K562 (cell line): ENCODE results near the gene PRSS21. TPM values are rescaled to one million over a fixed set of nuclear protein-coding genes. Genes with fewer than 3 reads are reported as not detected.
A peak's percentile ranks its signal among the peaks of the same experiment; 100 is the strongest.

Experiments
- ATAC-seq: fragments of 200-7000 bp; cut with Tn5 transposase; 3 replicates; pipeline ENCODE4 v1.9.1; 2020; ENCODE audit warnings: moderate library complexity
- BruUV-seq: library from RNA; stranded (reverse); fragments of 400-500 nt; replicated peaks from 2 replicates; lab custom pipeline; 2021; lab: Mats Ljungman, UMichigan
- CTCF ChIA-PET: fragments of 300-600 bp; formaldehyde crosslinking; extraction: SDS; loops from one replicate; lab custom pipeline; 2021; ENCODE audit warnings: low intra/inter-chr PET ratio; lab: Yijun Ruan, JAX
- POLR2A ChIA-PET: fragments of 300-600, 350-650 bp; sonication (Branson Sonifier 250); formaldehyde crosslinking; extraction: SDS; loops from one replicate; lab custom pipeline; 2021; ENCODE audit warnings: antibody characterized with exemption, inconsistent platforms; lab: Yijun Ruan, JAX
- DNase-seq, 4 experiments: peaks; one replicate each; pipeline versions ENCODE4 v3.0.0 to v3.0.0-alpha.2; 2011 to 2018; ENCODE audit warnings: low spot score in 3 of 4, mixed read lengths in 3 of 4; ENCODE audit errors: extremely low read depth in 1 of 4
- FAIRE-seq: peaks from 2 replicates; lab custom pipeline; 2011; peaks lifted over from hg19 to GRCh38; lab: Jason Lieb, UNC
- H2AFZ ChIP-seq: 2 replicates; pipeline ENCODE4 v1.6.0; 2011; ENCODE audit warnings: low read depth, low read length, control low read depth, inconsistent platforms
- H3K27ac ChIP-seq: fragments of 200-600 bp; 3 replicates; pipeline ENCODE4 v1.8.0; 2011; ENCODE audit warnings: low read depth, mild to moderate bottlenecking, control low read depth, inconsistent platforms, low read length, moderate library complexity, mixed read lengths; ENCODE audit errors: extremely low read depth
- H3K27me3 ChIP-seq, 2 experiments: fragments of 300-600 bp in 1 of 2; 2 replicates in 1 of 2; 3 replicates in 1 of 2; pipeline versions ENCODE4 v1.6.0 to v1.8.0; 2011; ENCODE audit warnings: inconsistent platforms in 2 of 2, low read length in 2 of 2, mild to moderate bottlenecking in 1 of 2, mixed read lengths in 1 of 2, moderate library complexity in 1 of 2; ENCODE audit not compliant: control insufficient read depth in 2 of 2, insufficient read depth in 2 of 2
- H3K36me3 ChIP-seq: fragments of 300-600 bp; 3 replicates; pipeline ENCODE4 v1.8.0; 2011; ENCODE audit warnings: mild to moderate bottlenecking, low read length, inconsistent platforms; ENCODE audit not compliant: control insufficient read depth, insufficient read depth
- H3K4me1 ChIP-seq, 2 experiments: fragments of 200-600 bp in 1 of 2; replicated peaks in 1 of 2; 2 replicates in 1 of 2; 3 replicates in 1 of 2; pipeline versions ENCODE4 v1.5.1 to v1.8.0; 2011; ENCODE audit warnings: inconsistent platforms in 2 of 2, low read length in 2 of 2, mild to moderate bottlenecking in 1 of 2, mixed read lengths in 1 of 2, moderate library complexity in 1 of 2; ENCODE audit not compliant: control insufficient read depth in 2 of 2, insufficient read depth in 2 of 2
- H3K4me2 ChIP-seq: 2 replicates; pipeline ENCODE4 v1.6.1; 2011; ENCODE audit warnings: low read length, control low read depth, inconsistent platforms, mixed read lengths; ENCODE audit not compliant: insufficient read depth
- H3K4me3 ChIP-seq: fragments of 200-600 bp; sonication (generic), shearing (Covaris generic); 2 replicates; pipeline ENCODE4 v1.5.1; 2016; ENCODE audit warnings: control low read depth, inconsistent platforms
- H3K79me2 ChIP-seq: fragments of 200-600 bp; 3 replicates; pipeline ENCODE4 v1.8.0; 2011; ENCODE audit warnings: low read length, inconsistent platforms; ENCODE audit not compliant: control insufficient read depth, insufficient read depth
- H3K9ac ChIP-seq, 2 experiments: 2 replicates each; pipeline versions ENCODE4 v1.6.0 to v1.6.1; 2011; ENCODE audit warnings: low read depth in 2 of 2, low read length in 2 of 2, control low read depth in 1 of 2, inconsistent platforms in 1 of 2, mild to moderate bottlenecking in 1 of 2, mixed read lengths in 1 of 2; ENCODE audit not compliant: insufficient read depth in 1 of 2
- H3K9me1 ChIP-seq: one replicate; pipeline ENCODE4 v1.6.0; 2011; ENCODE audit warnings: inconsistent platforms, mild to moderate bottlenecking, low read length, moderate library complexity; ENCODE audit not compliant: control insufficient read depth, insufficient read depth
- H3K9me3 ChIP-seq: replicated peaks from 2 replicates; pipeline ENCODE4 v1.5.1; 2011; ENCODE audit warnings: low read depth, low read length, inconsistent platforms; ENCODE audit not compliant: control insufficient read depth, insufficient read depth
- H4K20me1 ChIP-seq: replicated peaks from 2 replicates; pipeline ENCODE4 v1.6.1; 2011; ENCODE audit warnings: low read length, inconsistent platforms, mixed read lengths; ENCODE audit not compliant: control insufficient read depth, insufficient read depth
- CBX5 ChIP-seq: IDR thresholded peaks from 2 replicates; pipeline ENCODE4 v1.6.1; 2014; ENCODE audit warnings: low read depth, borderline replicate concordance
- CEBPG ChIP-seq, 3 experiments: fragments of 200-800 bp in 1 of 3; sonication (Bioruptor generic) in 1 of 3; sonication (generic) in 1 of 3; formaldehyde crosslinking in 1 of 3; IDR thresholded peaks in 2 of 3; conservative IDR thresholded peaks in 1 of 3; 2 replicates each; pipeline versions ENCODE4 v1.6.1 to v1.8.0; 2016 to 2022; ENCODE audit warnings: missing compliant biosample characterization in 2 of 3, missing genetic modification characterization in 2 of 3, mild to moderate bottlenecking in 1 of 3, missing genetic modification reagents in 1 of 3
- CTBP1 ChIP-seq: fragments of 450-650 bp; IDR thresholded peaks from 2 replicates; pipeline ENCODE4 v1.6.1; 2016; ENCODE audit warnings: borderline replicate concordance
- ELF2 ChIP-seq: fragments of 250-450 bp; sonication (Bioruptor Pico); IDR thresholded peaks from 2 replicates; pipeline ENCODE4 v1.5.0; 2021; ENCODE audit warnings: mild to moderate bottlenecking
- FOXJ3 ChIP-seq: sonication (generic); formaldehyde crosslinking; IDR thresholded peaks from 2 replicates; pipeline ENCODE4 v1.4.0; 2020; ENCODE audit warnings: mild to moderate bottlenecking, missing genetic modification reagents
- HNRNPK ChIP-seq: fragments of 200-400 bp; formaldehyde crosslinking; IDR thresholded peaks from one replicate; pipeline ENCODE4 v1.6.1; 2018; ENCODE audit warnings: mild to moderate bottlenecking, low read depth, low read length; ENCODE audit not compliant: poor library complexity, severe bottlenecking
- MED1 ChIP-seq: sonication (generic); formaldehyde crosslinking; IDR thresholded peaks from 2 replicates; pipeline ENCODE4 v1.8.1; 2023; ENCODE audit warnings: missing genetic modification reagents, borderline replicate concordance
- RBM14 ChIP-seq: fragments of 200-400 bp; formaldehyde crosslinking; IDR thresholded peaks from 2 replicates; pipeline ENCODE4 v1.6.1; 2018; ENCODE audit warnings: low read depth, mild to moderate bottlenecking, low read length, moderate library complexity, borderline replicate concordance; ENCODE audit not compliant: insufficient read depth
- ZBTB1 ChIP-seq: sonication (generic); formaldehyde crosslinking; IDR thresholded peaks from 2 replicates; pipeline ENCODE4 v1.8.1; 2023; ENCODE audit warnings: missing genetic modification reagents, low read depth, mild to moderate bottlenecking, borderline replicate concordance
- WGBS: fragments of 100-300 bp; shearing (Covaris generic); methylation state at CpG from one replicate; pipeline ENCODE4 v1.1.6; 2016; ENCODE audit warnings: low coverage, mixed read lengths; ENCODE audit not compliant: insufficient coverage; ENCODE audit errors: missing lambda C conversion rate; 5-methylcytosine and 5-hydroxymethylcytosine counted together
- in situ Hi-C: fragments of 300-500 bp; cut with MboI; formaldehyde crosslinking; loops from 4 replicates; pipeline ENCODE4 v1.15.0; 2018; ENCODE audit warnings: inconsistent platforms, mixed read lengths
- intact Hi-C: fragments of 100-400 bp; cut with micrococcal nuclease; formaldehyde crosslinking; loops from 2 replicates; pipeline ENCODE4 v1.14.2; 2022
- polyA plus RNA-seq, 8 experiments: library from polyadenylated mRNA; depleted of rRNA in 4 of 8; stranded (reverse) in 5 of 8; unstranded in 3 of 8; fragments of >200 nt; fragmentation: Nextera tagmentation in 2 of 8; fragmentation: Illumina TruSeq in 1 of 8; extraction: Ambion mirVana in 2 of 8; extraction: Trizol in 1 of 8; gene quantifications; 2 replicates each; pipeline versions ENCODE4 v1.2.1 to v1.2.3, GENCODE V29; 2011 to 2014; ENCODE audit warnings: inconsistent platforms in 1 of 8, missing spikeins in 1 of 8
- total RNA-seq, 7 experiments: library from RNA; depleted of rRNA in 6 of 7; stranded (reverse); fragments of >200 nt in 6 of 7; fragmentation: Illumina TruSeq in 2 of 7; extraction: Trizol in 2 of 7; gene quantifications; 2 replicates each; pipeline versions ENCODE4 v1.2.1 to v1.2.3, GENCODE V29; 2011 to 2021; ENCODE audit warnings: low replicate concordance in 1 of 7
- TF ChIP-seq, protein P1 (sequence below), 2 experiments: fragments of 450-650 bp; IDR thresholded peaks; 2 replicates each; pipeline ENCODE4 v1.6.1; 2016; ENCODE audit warnings: mild to moderate bottlenecking in 2 of 2, borderline replicate concordance in 1 of 2, low read depth in 1 of 2, moderate library complexity in 1 of 2
- TF ChIP-seq, protein P2 (sequence below): fragments of 450-650 bp; IDR thresholded peaks from 2 replicates; pipeline ENCODE4 v1.6.1; 2014; ENCODE audit warnings: low read depth, mild to moderate bottlenecking, moderate library complexity, borderline replicate concordance

The PRSS21 gene
- total and polyA plus RNA-seq, 9 of the 15 experiments (the other 6 are each of a cell fraction or from before 2014, with no cell fraction given), result 12.1 to 121 (median 61.3) TPM

DNA sequence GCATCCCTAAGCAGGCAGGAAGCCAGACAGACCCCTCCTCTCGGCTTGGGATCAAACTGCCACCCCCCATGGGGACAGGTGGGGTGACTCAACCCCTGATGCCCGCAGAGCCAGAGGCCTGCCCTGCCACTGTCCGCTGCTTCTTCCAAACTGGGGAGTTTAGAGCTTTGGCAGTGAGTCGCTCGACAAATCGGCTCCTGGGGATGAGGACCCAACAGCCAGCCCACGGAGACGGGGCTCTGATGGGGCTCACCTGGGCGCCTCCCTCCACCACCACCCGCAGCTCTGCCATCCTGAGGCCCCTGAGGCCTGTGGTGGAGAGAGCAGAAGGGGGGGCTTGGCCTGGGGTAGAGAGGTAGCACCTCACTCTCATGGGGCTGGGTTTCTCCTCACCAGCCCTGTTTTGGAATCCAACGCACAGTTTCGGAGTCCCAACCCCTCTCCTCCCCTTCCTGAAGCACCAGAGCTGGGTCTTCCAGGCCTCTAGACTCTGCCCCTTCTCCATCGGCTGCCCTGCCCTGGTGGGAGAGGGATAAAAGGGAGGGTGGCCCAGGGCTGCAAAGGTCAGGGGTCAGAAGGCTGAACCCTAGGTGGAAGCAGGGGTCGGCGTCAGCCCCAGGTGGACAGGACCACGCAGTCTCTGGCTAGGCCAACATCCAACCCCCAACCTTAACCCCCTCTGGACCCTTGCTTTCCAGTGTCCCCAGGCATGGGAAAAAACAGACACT, 35.1 kb downstream of the PRSS21 start:
- DNase-seq (no peak), FAIRE-seq (no peak), ATAC-seq (no peak)
- H3K4me3 ChIP-seq, result no peak overlapping the region
- CTCF ChIA-PET, result no interaction called here
- BruUV-seq, result no TSS peak
- peaks cover 7 to 45% of the 10 kb centered on the region in 2 experiments; a peak in 3 of 5 replicates for H3K4me1 ChIP-seq
- H4K20me1 ChIP-seq, result no peaks in the 10 kb centered on the region
- peaks cover 7 to 12% of the 10 kb centered on the region in 2 experiments; a peak in 3 of 5 replicates for H3K27me3 ChIP-seq
- no peak overlapping the region for H3K9ac ChIP-seq
- H2AFZ ChIP-seq, result peak overlapping the region; percentile 39; the same call in 1 of the 2 replicates
- POLR2A ChIA-PET, result no interaction called here
- intact Hi-C loops, result no loop called here
- no peak overlapping the region for H3K4me2 ChIP-seq
- WGBS, result 49% methylated on average over 6 of the region's 16 CpGs
- H3K9me1 ChIP-seq, result no peaks in the 10 kb centered on the region
- no peaks in the 10 kb centered on the region for H3K36me3 ChIP-seq
- peaks cover 7% of the 10 kb centered on the region for H3K9me3 ChIP-seq
- H3K79me2 ChIP-seq, result no peaks in the 10 kb centered on the region
- in situ Hi-C loops, result no loop called here
- no peak overlapping the region for H3K27ac ChIP-seq
- TF ChIP-seq ELF2 (CRISPR knock-in tag) (no peak), ZBTB1 (CRISPR knock-in tag) (no peak), FOXJ3 (CRISPR knock-in tag) (no peak), MED1 (CRISPR knock-in tag) (no peak), CEBPG (CRISPR knock-in tag; IDR thresholded peaks at IDR 0.05) (no peak), CEBPG (tag; conservative IDR thresholded peaks at IDR 0.05 in 1 of 2, IDR thresholded peaks at IDR 0.05 in 1 of 2) (no peak), CTBP1 (no peak), HNRNPK (no peak), RBM14 (no peak), CBX5 (no peak)
- TF ChIP-seq, protein P1, sequence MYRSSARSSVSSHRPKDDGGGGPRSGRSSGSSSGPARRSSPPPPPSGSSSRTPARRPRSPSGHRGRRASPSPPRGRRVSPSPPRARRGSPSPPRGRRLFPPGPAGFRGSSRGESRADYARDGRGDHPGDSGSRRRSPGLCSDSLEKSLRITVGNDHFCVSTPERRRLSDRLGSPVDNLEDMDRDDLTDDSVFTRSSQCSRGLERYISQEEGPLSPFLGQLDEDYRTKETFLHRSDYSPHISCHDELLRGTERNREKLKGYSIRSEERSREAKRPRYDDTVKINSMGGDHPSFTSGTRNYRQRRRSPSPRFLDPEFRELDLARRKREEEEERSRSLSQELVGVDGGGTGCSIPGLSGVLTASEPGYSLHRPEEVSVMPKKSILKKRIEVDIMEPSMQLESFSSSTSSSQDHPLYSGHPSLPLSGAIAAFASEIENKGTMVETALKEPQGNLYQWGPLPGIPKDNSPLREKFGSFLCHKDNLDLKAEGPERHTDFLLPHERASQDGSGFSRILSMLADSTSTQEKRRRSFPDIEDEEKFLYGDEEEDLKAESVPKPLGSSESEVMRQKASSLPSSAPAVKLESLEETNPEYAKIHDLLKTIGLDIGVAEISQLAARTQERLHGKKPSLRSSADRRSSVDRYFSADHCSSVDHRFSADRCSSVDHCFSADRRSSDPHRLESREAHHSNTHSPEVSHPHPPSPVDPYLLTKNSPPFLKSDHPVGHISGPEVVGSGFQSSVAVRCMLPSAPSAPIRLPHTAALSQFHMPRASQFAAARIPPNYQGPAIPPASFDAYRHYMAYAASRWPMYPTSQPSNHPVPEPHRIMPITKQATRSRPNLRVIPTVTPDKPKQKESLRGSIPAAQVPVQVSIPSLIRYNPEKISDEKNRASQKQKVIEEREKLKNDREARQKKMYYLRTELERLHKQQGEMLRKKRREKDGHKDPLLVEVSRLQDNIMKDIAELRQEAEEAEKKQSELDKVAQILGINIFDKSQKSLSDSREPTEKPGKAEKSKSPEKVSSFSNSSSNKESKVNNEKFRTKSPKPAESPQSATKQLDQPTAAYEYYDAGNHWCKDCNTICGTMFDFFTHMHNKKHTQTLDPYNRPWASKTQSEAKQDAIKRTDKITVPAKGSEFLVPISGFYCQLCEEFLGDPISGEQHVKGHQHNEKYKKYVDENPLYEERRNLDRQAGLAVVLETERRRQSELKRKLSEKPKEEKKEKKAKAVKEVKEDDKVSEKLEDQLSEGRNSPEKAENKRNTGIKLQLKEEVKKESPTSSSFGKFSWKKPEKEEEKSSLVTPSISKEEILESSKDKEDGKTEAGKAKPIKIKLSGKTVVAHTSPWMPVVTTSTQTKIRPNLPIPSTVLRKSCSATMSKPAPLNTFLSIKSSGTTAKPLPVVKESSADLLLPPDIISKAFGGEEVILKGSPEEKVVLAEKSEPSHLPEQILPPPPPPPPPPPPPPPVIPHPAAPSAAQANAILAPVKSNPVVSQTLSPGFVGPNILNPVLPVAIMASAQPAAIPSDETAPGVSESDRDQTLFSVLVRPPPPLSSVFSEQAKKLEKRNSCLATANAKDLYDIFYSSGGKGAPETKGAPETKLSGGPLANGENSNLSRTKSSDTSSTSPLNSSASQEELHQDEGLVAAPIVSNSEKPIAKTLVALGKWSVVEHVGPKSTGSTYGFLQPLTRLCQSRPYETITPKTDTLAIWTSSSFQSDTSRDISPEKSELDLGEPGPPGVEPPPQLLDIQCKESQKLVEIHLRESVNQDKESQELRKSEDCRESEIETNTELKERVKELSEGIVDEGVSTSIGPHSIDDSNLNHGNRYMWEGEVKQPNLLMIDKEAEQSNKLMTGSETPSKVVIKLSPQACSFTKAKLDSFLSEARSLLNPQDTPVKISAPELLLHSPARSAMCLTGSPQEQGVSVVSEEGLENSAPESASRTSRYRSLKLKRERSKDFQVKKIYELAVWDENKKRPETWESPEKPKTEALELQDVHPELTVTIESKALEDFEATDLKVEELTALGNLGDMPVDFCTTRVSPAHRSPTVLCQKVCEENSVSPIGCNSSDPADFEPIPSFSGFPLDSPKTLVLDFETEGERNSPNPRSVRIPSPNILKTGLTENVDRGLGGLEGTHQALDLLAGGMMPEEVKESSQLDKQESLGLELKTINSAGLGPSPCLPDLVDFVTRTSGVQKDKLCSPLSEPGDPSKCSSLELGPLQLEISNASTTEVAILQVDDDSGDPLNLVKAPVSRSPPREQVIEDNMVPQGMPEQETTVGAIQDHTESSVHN (IDR thresholded peaks at IDR 0.05; ENCODE audit: borderline replicate concordance in 1 of 2, low read depth in 1 of 2), result no peak
- TF ChIP-seq, protein P2, sequence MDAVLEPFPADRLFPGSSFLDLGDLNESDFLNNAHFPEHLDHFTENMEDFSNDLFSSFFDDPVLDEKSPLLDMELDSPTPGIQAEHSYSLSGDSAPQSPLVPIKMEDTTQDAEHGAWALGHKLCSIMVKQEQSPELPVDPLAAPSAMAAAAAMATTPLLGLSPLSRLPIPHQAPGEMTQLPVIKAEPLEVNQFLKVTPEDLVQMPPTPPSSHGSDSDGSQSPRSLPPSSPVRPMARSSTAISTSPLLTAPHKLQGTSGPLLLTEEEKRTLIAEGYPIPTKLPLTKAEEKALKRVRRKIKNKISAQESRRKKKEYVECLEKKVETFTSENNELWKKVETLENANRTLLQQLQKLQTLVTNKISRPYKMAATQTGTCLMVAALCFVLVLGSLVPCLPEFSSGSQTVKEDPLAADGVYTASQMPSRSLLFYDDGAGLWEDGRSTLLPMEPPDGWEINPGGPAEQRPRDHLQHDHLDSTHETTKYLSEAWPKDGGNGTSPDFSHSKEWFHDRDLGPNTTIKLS, result no peak
